Middle frontal gyrus (tissue), 1 donor: ENCODE data around the gene KIN.
"Not testable (repeated sequence)": the region's sequence is repeated elsewhere in the genome, so short reads cannot be mapped to it uniquely, and the experiment has no call there.

Experiments
- DNase-seq: peaks from one replicate; pipeline ENCODE4 v3.0.0-alpha.2; 2015; ENCODE audit warnings: low spot score; ENCODE audit errors: extremely low spot score

The KIN gene

GRCh38 chr10:7794251-7795026 is 6.6 kb upstream of the KIN start:
- no peak for DNase-seq

- no peak for DNase-seq
These were observed 4.7 kb upstream of the KIN start for GRCh38 chr10:7792541-7792940.

- DNase-seq = no peak
These were observed 1.6 kb upstream of the KIN start for GRCh38 chr10:7789390-7789789.

GRCh38 chr10:7788639-7789286 is 970 bp upstream of the KIN start:
- no peak for DNase-seq

DNA sequence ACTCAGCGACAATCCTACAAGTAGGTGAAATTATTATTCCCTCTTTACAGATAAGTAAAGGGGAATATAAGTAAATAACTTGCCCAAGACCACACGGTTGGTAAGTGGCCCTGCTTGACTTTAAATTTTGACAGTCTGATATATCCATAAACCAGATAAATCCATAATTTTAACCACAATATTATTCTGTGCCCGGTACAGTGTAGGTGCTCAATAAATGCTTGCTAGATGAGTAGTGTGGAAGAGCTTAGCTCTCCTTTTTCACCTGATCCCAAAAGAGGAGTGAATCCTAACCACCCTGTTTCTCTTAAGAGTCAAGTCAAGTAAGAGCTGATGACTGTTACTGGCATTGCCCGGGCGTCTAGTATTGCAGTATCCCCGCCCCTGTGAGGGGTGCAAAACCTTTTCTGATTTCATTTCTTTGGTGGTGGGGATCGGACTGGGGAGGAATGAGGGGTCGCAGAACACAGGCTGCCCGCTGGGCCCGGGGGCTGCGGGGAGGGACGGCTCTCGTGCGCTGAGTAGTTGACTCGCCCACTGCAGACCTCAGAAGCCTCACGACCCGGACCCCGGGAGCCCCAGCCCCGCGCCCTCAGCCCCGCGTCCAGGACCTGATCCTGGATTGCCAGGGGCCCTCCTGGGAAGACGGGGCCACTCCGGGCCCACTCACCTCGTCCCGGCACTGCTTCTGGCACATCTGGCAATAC is 490 bp downstream of the KIN start:
- no peak for DNase-seq

DNA sequence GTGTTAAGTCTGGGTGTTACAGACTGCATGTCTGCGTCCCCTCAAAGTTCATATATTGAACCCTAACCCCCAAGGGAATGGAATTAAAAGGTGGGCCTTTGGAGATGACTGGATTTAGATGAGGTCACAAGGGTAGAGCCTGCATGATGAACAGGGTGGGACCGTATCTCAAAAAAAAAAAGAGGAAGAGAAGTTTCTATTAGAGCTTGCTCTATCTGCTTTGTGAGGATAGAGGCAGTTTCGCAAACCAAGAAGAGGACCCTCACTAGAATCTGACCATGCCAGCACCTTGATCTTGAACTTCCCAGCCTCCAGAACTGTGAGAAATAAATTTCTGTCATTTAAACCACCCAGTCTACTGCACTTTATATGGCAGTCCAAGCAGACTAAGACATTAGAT is 1.4 kb downstream of the KIN start:
- DNase-seq = no peak

- DNase-seq = not testable (repeated sequence)
These were observed 5.6 kb downstream of the KIN start for GRCh38 chr10:7782194-7782593.

DNA sequence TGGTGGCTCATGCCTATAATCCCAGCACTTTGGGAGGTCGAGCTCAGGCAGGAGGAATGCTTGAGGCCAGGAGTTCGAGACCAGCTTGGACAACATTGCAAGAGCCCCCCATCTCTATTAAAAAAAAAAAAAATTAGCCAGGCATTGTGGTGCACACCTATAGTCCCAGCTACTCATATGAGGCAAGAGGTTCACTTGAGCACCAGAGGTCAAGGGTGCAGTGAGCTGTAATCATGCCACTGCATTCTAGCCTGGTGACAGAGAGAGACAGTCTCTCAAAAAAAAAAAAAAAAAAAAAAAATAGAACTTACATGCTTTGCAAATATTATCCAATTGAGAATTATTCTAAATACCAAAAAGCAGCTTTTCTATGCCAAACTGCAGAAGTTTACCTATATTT is 11.0 kb downstream of the KIN start:
- no peak for DNase-seq

GRCh38 chr10:7773845-7774801 is 13.7 kb downstream of the KIN start:
- DNase-seq = no peak

DNA sequence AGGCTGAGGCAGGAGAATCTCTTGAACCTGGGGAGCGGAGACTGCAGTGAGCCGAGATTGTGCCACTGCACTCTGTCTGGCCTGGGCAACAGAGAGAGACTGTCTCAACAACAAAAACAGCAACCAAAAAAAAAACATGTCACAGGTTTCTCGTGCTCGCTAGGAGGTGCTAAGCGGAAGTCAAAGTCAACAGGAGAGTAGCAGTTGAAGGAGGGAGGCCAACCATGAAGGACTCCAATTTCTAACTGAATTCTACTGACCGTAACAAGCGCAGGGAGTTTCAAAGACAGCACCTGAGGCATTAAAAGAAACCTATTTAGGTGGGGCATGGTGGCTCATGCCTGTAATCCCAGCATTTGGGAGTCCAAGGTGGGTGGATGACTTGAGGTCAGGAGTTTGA is 19.4 kb downstream of the KIN start:
- DNase-seq = no peak

DNA sequence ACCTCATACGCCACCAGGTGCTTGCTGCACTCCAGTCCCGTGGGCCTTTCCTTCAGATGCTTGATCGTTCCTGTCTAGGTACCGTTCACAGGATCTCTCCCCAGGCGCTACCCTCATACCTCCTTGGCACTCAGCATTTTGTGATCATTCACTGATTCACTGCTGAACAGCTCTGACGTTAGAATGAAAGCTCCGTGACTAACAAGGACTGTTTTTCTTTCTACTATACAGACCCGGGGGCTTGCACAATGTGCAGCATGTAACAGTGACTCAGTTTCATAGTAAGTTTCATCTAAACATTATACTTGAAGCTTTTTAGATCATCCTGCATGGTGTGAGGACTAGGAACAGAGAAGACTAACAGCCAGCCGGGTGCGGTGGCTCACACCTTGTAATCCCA is 20.6 kb downstream of the KIN start:
- DNase-seq = no peak

DNA sequence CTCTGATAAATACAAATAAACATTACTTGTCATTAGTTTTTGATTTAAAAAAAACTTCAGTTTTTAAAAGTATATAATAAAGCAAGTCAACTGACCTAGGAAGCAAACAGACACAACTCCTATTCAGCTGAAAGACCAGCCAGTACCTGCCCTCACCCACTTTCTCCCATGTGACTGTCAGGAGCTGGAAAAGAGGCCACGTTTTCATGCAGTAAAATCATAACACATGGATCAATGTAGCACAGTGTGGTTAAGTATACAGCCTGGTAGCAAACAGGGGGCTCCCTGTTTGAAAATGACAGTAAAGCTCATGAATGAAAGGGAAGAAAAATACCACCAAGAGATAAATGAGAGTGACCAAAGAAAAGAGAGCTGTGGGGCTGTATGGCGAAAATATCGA is 21.6 kb downstream of the KIN start:
- DNase-seq = no peak

- no peak for DNase-seq
These were observed 23.9 kb downstream of the KIN start for GRCh38 chr10:7763929-7764328.

DNA sequence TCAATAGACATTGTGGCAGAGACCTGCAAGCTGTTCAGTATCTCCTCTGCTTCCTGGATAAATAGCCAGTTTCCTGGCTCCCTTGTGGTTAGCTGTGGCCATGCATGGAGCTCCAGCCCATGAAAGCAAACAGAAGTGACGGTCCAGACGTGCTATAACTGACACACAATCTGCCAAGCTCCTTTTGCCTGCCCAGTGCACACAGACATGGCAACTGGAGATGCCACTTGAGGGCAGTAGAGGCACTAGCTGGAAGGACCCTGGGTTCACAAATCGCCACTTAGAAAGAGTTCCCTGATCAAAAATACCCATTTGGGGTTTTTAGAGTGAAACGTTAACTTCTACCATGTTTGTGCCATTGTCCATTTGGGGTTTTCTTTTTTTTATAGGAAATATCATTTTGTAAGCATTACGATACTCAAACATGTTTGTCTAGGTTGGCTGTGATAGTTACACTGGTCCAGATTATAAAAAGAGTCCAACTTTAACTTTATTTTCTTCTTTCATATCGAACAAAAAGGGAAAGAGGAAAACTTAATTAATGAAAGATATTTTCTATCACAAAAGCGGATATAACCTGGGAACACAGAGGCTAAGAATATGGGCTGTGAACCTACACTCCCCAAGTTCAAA is 31.3 kb downstream of the KIN start:
- DNase-seq = no peak

DNA sequence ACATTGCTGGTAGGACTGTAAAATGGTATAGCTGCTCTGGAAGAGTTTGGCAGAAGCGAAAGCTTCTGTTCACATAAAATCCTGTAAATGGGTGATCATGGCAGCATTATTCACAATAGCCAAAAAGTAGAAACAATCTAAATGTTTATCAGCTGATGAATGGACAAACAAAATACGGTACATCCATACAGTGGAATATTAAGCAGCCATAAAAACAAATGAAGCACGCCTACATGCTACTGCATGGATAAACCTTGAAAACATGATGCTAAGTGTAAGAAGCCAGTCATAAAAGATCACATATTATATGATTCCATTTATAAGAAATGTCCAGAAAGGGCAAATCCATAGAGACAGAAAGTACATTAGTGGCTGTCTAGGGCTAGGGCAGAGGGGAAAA is 32.7 kb downstream of the KIN start:
- no peak for DNase-seq

GRCh38 chr10:7752251-7752650 is 35.5 kb downstream of the KIN start:
- no peak for DNase-seq

DNA sequence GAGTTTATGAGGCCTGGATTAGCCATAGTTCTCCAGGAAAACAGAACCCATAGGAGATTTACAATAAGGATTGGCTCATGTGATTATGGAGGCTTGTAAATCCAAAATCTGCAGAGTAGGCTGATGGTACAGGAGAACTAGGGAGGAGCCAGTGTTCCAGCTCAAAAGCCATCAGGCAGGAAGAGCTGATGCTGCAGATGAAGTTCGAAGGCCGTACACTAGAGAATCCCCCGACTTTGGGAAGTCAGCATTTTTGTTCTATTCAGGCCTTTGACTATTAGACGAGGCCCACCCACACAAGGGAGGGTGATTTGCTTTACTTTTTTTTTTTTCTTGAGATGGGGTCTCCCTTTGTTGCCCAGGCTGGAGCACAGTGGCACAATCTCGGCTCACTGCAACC is 37.6 kb downstream of the KIN start:
- DNase-seq = no peak

- not testable (repeated sequence) for DNase-seq
These were observed 39.2 kb downstream of the KIN start for GRCh38 chr10:7748637-7749036.

GRCh38 chr10:7744307-7744706 is 43.5 kb downstream of the KIN start:
- no peak for DNase-seq

- no peak for DNase-seq
These were observed 49.0 kb downstream of the KIN start for GRCh38 chr10:7738536-7739407.
